ENCODE results near the gene VPS33B. TPM values are rescaled to one million over a fixed set of nuclear protein-coding genes. Genes with fewer than 3 reads are reported as not detected.
A peak's percentile ranks its signal among the peaks of the same experiment; 100 is the strongest.

Gene VPS33B
- total and polyA plus RNA-seq, 2 of the 8 experiments (the other 6 are each of a cell fraction or from before 2014, with no cell fraction given): 11.8 to 17.3 TPM

DNA sequence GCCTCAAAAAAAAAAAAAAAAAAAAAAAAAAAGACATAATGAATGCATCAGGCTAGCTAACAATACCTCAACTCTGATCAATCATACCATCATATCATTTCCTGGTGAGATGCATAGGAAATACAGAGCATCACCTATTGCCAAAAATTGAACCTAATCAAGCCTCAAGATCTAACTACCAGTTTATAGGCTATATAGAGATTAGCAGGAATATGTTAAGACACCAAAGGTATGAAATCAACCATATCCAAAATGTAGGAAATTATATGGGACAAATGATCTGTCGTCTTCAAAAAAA, 387 bp upstream of the VPS33B start:
- Histone ChIP-seq H3K79me2 (ENCODE audit: control insufficient read depth in 1 of 2, insufficient read depth in 2 of 2, low read length in 2 of 2) (peaks cover 0 to 15% of the 10 kb centered on the region in 2 experiments; a peak in 2 of 4 replicates), H3K9me3 (ENCODE audit: insufficient read depth in 2 of 2, low read depth in 1 of 2, low read length in 1 of 2) (no peaks in the 10 kb centered on the region), H2AK5ac (ENCODE audit: low read depth, low read length) (no peak overlapping the region), H3K23ac (ENCODE audit: insufficient read length) (no peak overlapping the region), H3K23me2 (ENCODE audit: low read depth, low read length) (peaks cover 6% of the 10 kb centered on the region; the same call in 1 of the 2 replicates), H4K20me1 (replicated peaks in 1 of 2; ENCODE audit: control insufficient read depth in 1 of 2, insufficient read depth in 2 of 2, low read length in 2 of 2) (peaks cover 0 to 3% of the 10 kb centered on the region in 2 experiments), H3K18ac (ENCODE audit: extremely low read depth, low read length) (no peak overlapping the region), H3K4me3 (ENCODE audit: extremely low read depth in 1 of 4, insufficient read depth in 2 of 4, low read depth in 3 of 4, low read length in 4 of 4) (peak overlapping the region; percentile 74 to 99 (median 91)), H3K9ac (replicated peaks in 1 of 4; ENCODE audit: extremely low read depth in 1 of 4, low read depth in 3 of 4, low read length in 3 of 4) (peak overlapping the region in 3 of 4 experiments; percentile 61 to 79 (median 72); a peak in 4 of 7 replicates), H2BK20ac (ENCODE audit: low read length) (no peak overlapping the region), H2BK120ac (replicated peaks; ENCODE audit: low read depth, low read length) (no peak overlapping the region), H2BK5ac (ENCODE audit: low read depth, low read length) (no peak overlapping the region), H2BK12ac (ENCODE audit: low read depth, low read length) (no peak overlapping the region), H3K4me2 (ENCODE audit: insufficient read depth in 1 of 2, low read depth in 2 of 2, low read length in 2 of 2) (peak overlapping the region; percentile 85 to 95), H4K5ac (ENCODE audit: insufficient read length, low read depth, low read length) (no peak overlapping the region), H3K4me1 (replicated peaks in 1 of 4; ENCODE audit: control insufficient read depth in 3 of 4, insufficient read depth in 4 of 4, low read length in 3 of 4) (peaks cover 0 to 3% (median 1%) of the 10 kb centered on the region in 4 experiments; a peak in 3 of 7 replicates), H2AFZ (ENCODE audit: low read length) (no peak overlapping the region), H4K8ac (ENCODE audit: extremely low read depth, insufficient read depth, low read length) (no peak overlapping the region), H3K14ac (ENCODE audit: insufficient read length) (no peak overlapping the region), H3K27ac (ENCODE audit: low read depth, low read length) (no peak overlapping the region), H3K4ac (replicated peaks; ENCODE audit: insufficient read length, low read depth, low read length) (no peak overlapping the region), H4K91ac (replicated peaks; ENCODE audit: insufficient read length, low read length) (no peak overlapping the region), H3K56ac (replicated peaks; ENCODE audit: insufficient read length, low read depth, low read length) (no peak overlapping the region), H2BK15ac (ENCODE audit: low read length) (no peak overlapping the region), H3K79me1 (ENCODE audit: low read depth, low read length) (peaks cover 6% of the 10 kb centered on the region; the same call in 1 of the 2 replicates), H3K27me3 (replicated peaks in 1 of 4; ENCODE audit: control insufficient read depth in 3 of 4, extremely low read depth in 1 of 4, insufficient read depth in 3 of 4, low read length in 3 of 4) (no peaks in the 10 kb centered on the region), H3K36me3 (ENCODE audit: control insufficient read depth in 2 of 4, insufficient read depth in 4 of 4, low read length in 3 of 4) (peaks cover 0 to under 1% (median 0%) of the 10 kb centered on the region in 4 experiments; a peak in 1 of 8 replicates)
- TF ChIP-seq ASH2L (IDR thresholded peaks at IDR 0.05; ENCODE audit: low read length) (peak; percentile 0), RAD21 (IDR thresholded peaks at IDR 0.05 in 1 of 2, conservative IDR thresholded peaks at IDR 0.05 in 1 of 2; ENCODE audit: low read depth in 2 of 2, low read length in 2 of 2) (no peak)
- no peak for DNase-seq (ENCODE audit: low read depth in 1 of 2, low spot score in 2 of 2)
- ChIA-PET POLR2A (ENCODE audit: partially characterized antibody) (interaction anchor here (1.0 to 2.2 kb wide), 5 partner anchors 10 to 88 kb away, joined by 3 to 7 read pairs (median 3); partner anchors contain the start of gene PRC1), CTCF (ENCODE audit: partially characterized antibody) (interaction anchor here (0.9 to 2.9 kb wide), 3 partner anchors 10 to 88 kb away, joined by 3 to 16 read pairs (median 5); partner anchors contain the start of gene UNC45A)
- no peak for FAIRE-seq
- 74% methylated on average over 1 of the region's 1 CpG; no CpG with 5 or more reads in 1 of the 2 experiments for WGBS, 2 experiments (ENCODE audit: extremely low coverage in 1 of 2, insufficient coverage in 1 of 2, insufficient read length in 1 of 2, insufficient replicate concordance in 2 of 2, low coverage in 1 of 2, low lambda C conversion rate in 2 of 2, missing lambda C conversion rate in 1 of 2)

Measured in H1 (cell line).